ENCODE data around the gene TCN2. TPM values are rescaled to one million over a fixed set of nuclear protein-coding genes. Genes with fewer than 3 reads are reported as not detected.

The TCN2 gene
- total RNA-seq, 1 donor from 2014 or later: not detected

GRCh38 chr22:30574095-30574981, 32.6 kb upstream of the TCN2 start, which contains the start of gene GAL3ST1:
TSS of gene GAL3ST1 (minus strand) at chr22:30574665. CDS start at chr22:30557392, 17,273 bp downstream.
- intact Hi-C loops (cut with micrococcal nuclease): no loop called here
- TF ChIP-seq CTCF (IDR thresholded peaks at IDR 0.05): no peak
- Mint-ChIP-seq H3K4me1 (peaks cover 8% of the 10 kb centered on the region), H3K27me3 (no peaks in the 10 kb centered on the region), H3K27ac (no peak within 1 kb of the TSS), H3K4me3 (no peak within 1 kb of the TSS), H3K36me3 (ENCODE audit: low read depth) (peaks cover 40% of the 10 kb centered on the region), H3K9me3 (no peaks in the 10 kb centered on the region)
- DNase-seq (no peak), ATAC-seq (ENCODE audit: low read depth) (no peak)
- ChIA-PET POLR2A (no interaction called here), CTCF (no interaction called here)

- H3K4me3 Mint-ChIP-seq: no peak overlapping the region
- H3K27me3 Mint-ChIP-seq: no peaks in the 10 kb centered on the region
- ChIA-PET CTCF (no interaction called here), POLR2A (no interaction called here)
- peaks cover 48% of the 10 kb centered on the region for H3K36me3 Mint-ChIP-seq (ENCODE audit: low read depth)
- peaks cover 8% of the 10 kb centered on the region for H3K4me1 Mint-ChIP-seq
- intact Hi-C loops (cut with micrococcal nuclease): no loop called here
- no peak for ATAC-seq (ENCODE audit: low read depth)
- DNase-seq: no peak
- H3K27ac Mint-ChIP-seq: no peak overlapping the region
- no peak for TF ChIP-seq CTCF (IDR thresholded peaks at IDR 0.05)
- H3K9me3 Mint-ChIP-seq: no peaks in the 10 kb centered on the region
These were observed 31.8 kb upstream of the TCN2 start for GRCh38 chr22:30574997-30575671.

- Mint-ChIP-seq H3K4me1 (peaks cover 8% of the 10 kb centered on the region), H3K36me3 (ENCODE audit: low read depth) (peaks cover 55% of the 10 kb centered on the region), H3K27ac (no peak overlapping the region), H3K27me3 (no peaks in the 10 kb centered on the region), H3K9me3 (no peaks in the 10 kb centered on the region), H3K4me3 (no peak overlapping the region)
- POLR2A ChIA-PET: no interaction called here
- intact Hi-C loops (cut with micrococcal nuclease): no loop called here
- ATAC-seq (ENCODE audit: low read depth) (no peak), DNase-seq (no peak)
- CTCF ChIA-PET: no interaction called here
- no peak for TF ChIP-seq CTCF (IDR thresholded peaks at IDR 0.05)
These were observed 31.1 kb upstream of the TCN2 start for GRCh38 chr22:30575859-30576258.

DNA sequence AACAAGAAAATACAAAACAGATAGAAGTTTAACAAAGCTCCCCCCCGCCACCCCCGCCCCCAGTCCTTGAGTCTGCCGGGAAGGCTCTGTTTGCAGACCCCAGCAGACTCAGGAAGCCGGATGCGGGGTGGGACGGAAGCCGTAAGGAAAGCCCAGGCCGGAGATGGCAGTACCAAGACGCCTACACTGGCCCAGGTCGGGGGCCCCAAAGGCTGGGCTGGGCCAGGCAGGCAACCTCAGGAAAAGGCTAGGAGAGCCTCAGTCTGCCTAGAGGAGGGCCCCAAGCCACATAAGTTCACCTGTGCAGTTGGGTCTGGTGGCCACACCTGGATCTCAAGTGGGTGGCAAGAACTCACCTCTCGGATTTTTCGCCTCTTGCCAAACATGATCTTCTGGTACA, 28.5 kb upstream of the TCN2 start:
- no peak for DNase-seq
- Mint-ChIP-seq H3K4me1 (peaks cover 8% of the 10 kb centered on the region), H3K27me3 (no peaks in the 10 kb centered on the region), H3K27ac (no peak overlapping the region), H3K9me3 (no peaks in the 10 kb centered on the region), H3K36me3 (ENCODE audit: low read depth) (peaks cover 78% of the 10 kb centered on the region), H3K4me3 (no peak overlapping the region)
- TF ChIP-seq CTCF (IDR thresholded peaks at IDR 0.05): no peak
- ChIA-PET POLR2A (no interaction called here), CTCF (no interaction called here)
- intact Hi-C loops (cut with micrococcal nuclease): no loop called here
- ATAC-seq (ENCODE audit: low read depth): no peak

GRCh38 chr22:30580896-30581295, 26.1 kb upstream of the TCN2 start:
- H3K4me1 Mint-ChIP-seq: peaks cover 2% of the 10 kb centered on the region
- H3K36me3 Mint-ChIP-seq (ENCODE audit: low read depth): peaks cover 95% of the 10 kb centered on the region
- ChIA-PET CTCF (no interaction called here), POLR2A (interaction anchor here (1.3 kb wide), 1 partner anchor 10 kb away, joined by 3 read pairs; no protein-coding TSS in a partner anchor)
- no peak for ATAC-seq (ENCODE audit: low read depth)
- no peak overlapping the region for H3K27ac Mint-ChIP-seq
- H3K9me3 Mint-ChIP-seq: no peaks in the 10 kb centered on the region
- intact Hi-C loops (cut with micrococcal nuclease): no loop called here
- H3K27me3 Mint-ChIP-seq: no peaks in the 10 kb centered on the region
- H3K4me3 Mint-ChIP-seq: no peak overlapping the region
- DNase-seq: no peak
- no peak for TF ChIP-seq CTCF (IDR thresholded peaks at IDR 0.05)
